Prostate gland (tissue), 2 donors: ENCODE measurements around the gene MECP2. TPM values are rescaled to one million over a fixed set of nuclear protein-coding genes. Genes with fewer than 3 reads are reported as not detected.

Experiments used
- DNase-seq: peaks from one replicate; pipeline ENCODE4 v3.0.0-alpha.2; 2019; ENCODE audit warnings: low spot score
- H3K27ac ChIP-seq, 2 donors: fragments of 200-600 bp; sonication (generic); 2 replicates each; pipeline ENCODE4 v1.5.1; 2017 to 2019
- H3K27me3 ChIP-seq: fragments of 200-600 bp; sonication (generic); replicated peaks from 2 replicates; pipeline ENCODE4 v1.5.1; 2019; ENCODE audit not compliant: insufficient read depth
- H3K36me3 ChIP-seq, 2 donors: fragments of 200-600 bp; sonication (generic); 1 replicate in 1 of 2; 2 replicates in 1 of 2; pipeline versions ENCODE4 v1.5.1 to v1.8.1; 2017 to 2019
- H3K4me1 ChIP-seq: fragments of 200-600 bp; sonication (generic); replicated peaks from 2 replicates; pipeline ENCODE4 v1.5.1; 2019
- H3K4me3 ChIP-seq, 2 donors: fragments of 200-600 bp; sonication (generic); 2 replicates each; pipeline ENCODE4 v1.5.1; 2017 to 2019
- H3K9me3 ChIP-seq: fragments of 200-600 bp; sonication (generic); 2 replicates; pipeline ENCODE4 v1.5.1; 2017
- CTCF ChIP-seq, 4 experiments: fragments of 200-600 bp in 2 of 4; fragments of 450-650 bp in 2 of 4; sonication (generic) in 2 of 4; IDR thresholded peaks; 1 replicate in 3 of 4; 2 replicates in 1 of 4; pipeline ENCODE4 v1.5.1; 2016 to 2019; ENCODE audit warnings: antibody characterized with exemption in 4 of 4, mild to moderate bottlenecking in 2 of 4, moderate library complexity in 2 of 4
- POLR2A ChIP-seq: fragments of 450-650 bp; IDR thresholded peaks from one replicate; pipeline ENCODE4 v1.6.1; 2016; ENCODE audit warnings: antibody characterized with exemption, mild to moderate bottlenecking
- POLR2AphosphoS5 ChIP-seq: sonication (generic); formaldehyde crosslinking; IDR thresholded peaks from one replicate; pipeline ENCODE4 v1.6.1; 2017; ENCODE audit warnings: antibody characterized with exemption
- WGBS: methylation state at CpG from one replicate; pipeline ENCODE4 v1.1.5; 2018; 5-methylcytosine and 5-hydroxymethylcytosine counted together
- intact Hi-C: fragments of 100-400 bp; cut with DNase I; formaldehyde crosslinking; loops from one replicate; pipeline ENCODE4 v1.14.2; 2022
- total RNA-seq, 2 donors: library from RNA; depleted of rRNA; stranded (reverse); fragments of >200 nt; gene quantifications; one replicate each; pipeline ENCODE4 v1.1.0, GENCODE V29; 2016

Gene MECP2
- total RNA-seq, 2 donors from 2014 or later: 54.4 to 85.2 TPM

- no peak for DNase-seq
- H3K27ac ChIP-seq: no peak overlapping the region
- intact Hi-C loops: no loop called here
- WGBS: 75% methylated on average over 6 of the region's 20 CpGs
- H3K9me3 ChIP-seq: no peaks in the 10 kb centered on the region
- H3K4me3 ChIP-seq: no peak overlapping the region
- no peaks in the 10 kb centered on the region for H3K27me3 ChIP-seq
- no peaks in the 10 kb centered on the region for H3K36me3 ChIP-seq
- no peak for TF ChIP-seq POLR2AphosphoS5
- no peak for TF ChIP-seq CTCF (IDR thresholded peaks at IDR 0.05)
- no peaks in the 10 kb centered on the region for H3K4me1 ChIP-seq
Observed at GRCh38 chrX:154030266-154030665, 67.3 kb downstream of the MECP2 start.

- Histone ChIP-seq H3K27ac (no peak overlapping the region), H3K4me1 (no peaks in the 10 kb centered on the region), H3K9me3 (no peaks in the 10 kb centered on the region), H3K36me3 (no peaks in the 10 kb centered on the region), H3K27me3 (no peaks in the 10 kb centered on the region), H3K4me3 (no peak overlapping the region)
- WGBS: no CpG with 5 or more reads among the region's 8 CpGs
- DNase-seq: no peak
- intact Hi-C loops: no loop called here
- TF ChIP-seq CTCF (IDR thresholded peaks at IDR 0.05) (no peak), POLR2AphosphoS5 (no peak), POLR2A (no peak)
Observed at GRCh38 chrX:154029439-154029838, 68.1 kb downstream of the MECP2 start.

GRCh38 chrX:154028502-154029184 is 68.9 kb downstream of the MECP2 start:
- intact Hi-C loops: no loop called here
- no peak overlapping the region for H3K27ac ChIP-seq
- 77% methylated on average over 12 of the region's 13 CpGs for WGBS
- H3K27me3 ChIP-seq: no peaks in the 10 kb centered on the region
- no peak overlapping the region for H3K4me3 ChIP-seq
- H3K4me1 ChIP-seq: no peaks in the 10 kb centered on the region
- H3K9me3 ChIP-seq: no peaks in the 10 kb centered on the region
- no peaks in the 10 kb centered on the region for H3K36me3 ChIP-seq
- no peak for TF ChIP-seq CTCF (IDR thresholded peaks at IDR 0.05)
- no peak for TF ChIP-seq POLR2A
- no peak for TF ChIP-seq POLR2AphosphoS5
- no peak for DNase-seq

DNA sequence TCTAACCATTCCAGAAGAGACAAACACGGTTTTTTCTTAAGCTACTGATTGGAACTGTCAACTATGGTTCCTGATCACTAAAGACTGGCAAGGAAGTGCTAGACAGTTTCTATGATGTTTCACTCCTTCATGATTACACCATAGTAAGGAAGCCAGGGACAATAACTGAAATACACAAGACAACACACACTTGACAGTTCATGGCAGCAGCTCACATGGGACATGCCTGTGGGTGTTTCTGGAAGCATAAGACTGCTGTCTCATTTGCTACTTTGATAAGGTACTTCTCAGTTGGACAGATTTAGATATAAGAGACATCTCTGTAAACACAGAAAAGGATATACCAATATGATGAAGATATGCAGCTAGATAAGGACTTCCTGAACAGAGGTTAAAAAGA is 69.5 kb downstream of the MECP2 start:
- no peak for DNase-seq
- H3K27ac ChIP-seq: no peak overlapping the region
- H3K27me3 ChIP-seq: no peaks in the 10 kb centered on the region
- 23% methylated on average over 1 of the region's 1 CpG for WGBS
- TF ChIP-seq POLR2AphosphoS5 (no peak), POLR2A (no peak), CTCF (IDR thresholded peaks at IDR 0.05) (no peak)
- no peaks in the 10 kb centered on the region for H3K36me3 ChIP-seq
- H3K9me3 ChIP-seq: no peaks in the 10 kb centered on the region
- H3K4me1 ChIP-seq: no peaks in the 10 kb centered on the region
- intact Hi-C loops: no loop called here
- H3K4me3 ChIP-seq: no peak overlapping the region

- TF ChIP-seq POLR2AphosphoS5: no peak
- no peak for TF ChIP-seq POLR2A
- TF ChIP-seq CTCF (IDR thresholded peaks at IDR 0.05): no peak
- Histone ChIP-seq H3K4me3 (no peak overlapping the region), H3K27ac (no peak overlapping the region), H3K36me3 (no peaks in the 10 kb centered on the region), H3K9me3 (no peaks in the 10 kb centered on the region), H3K27me3 (no peaks in the 10 kb centered on the region), H3K4me1 (no peaks in the 10 kb centered on the region)
- 70% methylated on average over 6 of the region's 6 CpGs for WGBS
- intact Hi-C loops: no loop called here
- no peak for DNase-seq
Observed at GRCh38 chrX:154027022-154027402, 70.5 kb downstream of the MECP2 start.
